HepG2 (cell line): ENCODE measurements around the gene RABGAP1. TPM values are rescaled to one million over a fixed set of nuclear protein-coding genes. Genes with fewer than 3 reads are reported as not detected.

ENCODE experiments used
- ATAC-seq: fragments of 200-7000 bp; cut with Tn5 transposase; 3 replicates; pipeline ENCODE4 v1.9.1; 2020; ENCODE audit warnings: mild to moderate bottlenecking, moderate library complexity
- BruUV-seq: library from RNA; stranded (reverse); fragments of 400-500 nt; replicated peaks from 2 replicates; lab custom pipeline; 2021; lab: Mats Ljungman, UMichigan
- CTCF ChIA-PET: fragments of 300-600 bp; formaldehyde crosslinking; extraction: SDS; loops from one replicate; lab custom pipeline; 2021; ENCODE audit warnings: low total read pairs, inconsistent platforms, low intra/inter-chr PET ratio; lab: Yijun Ruan, JAX
- POLR2A ChIA-PET: fragments of 350-600 bp; sonication (Branson Sonifier 250); formaldehyde crosslinking; loops from one replicate; lab custom pipeline; 2020; ENCODE audit warnings: antibody characterized with exemption, inconsistent platforms; lab: Yijun Ruan, JAX
- DNase-seq: peaks from one replicate; pipeline ENCODE4 v3.0.0-alpha.2; 2015; ENCODE audit warnings: low spot score
- FAIRE-seq: peaks from 3 replicates; lab custom pipeline; 2011; peaks lifted over from hg19 to GRCh38; lab: Jason Lieb, UNC
- H2AFZ ChIP-seq: one replicate; pipeline ENCODE4 v1.6.1; 2011; ENCODE audit warnings: low read length, inconsistent platforms
- H3K27ac ChIP-seq: fragments of 300-600 bp; 3 replicates; pipeline ENCODE4 v1.8.0; 2011; ENCODE audit warnings: mixed run types, mild to moderate bottlenecking, mixed read lengths, low read length, inconsistent platforms; ENCODE audit not compliant: insufficient read depth; ENCODE audit errors: extremely low read length
- H3K27me3 ChIP-seq, 2 experiments: fragments of 200-600 bp in 1 of 2; 2 replicates in 1 of 2; 3 replicates in 1 of 2; pipeline versions ENCODE4 v1.6.0 to v1.8.0; 2011; ENCODE audit warnings: low read length in 2 of 2, mild to moderate bottlenecking in 2 of 2, moderate library complexity in 2 of 2, inconsistent platforms in 1 of 2; ENCODE audit not compliant: insufficient read depth in 2 of 2, control insufficient read depth in 1 of 2
- H3K36me3 ChIP-seq, 2 experiments: fragments of 200-600 bp in 1 of 2; replicated peaks in 1 of 2; 2 replicates in 1 of 2; 3 replicates in 1 of 2; pipeline versions ENCODE4 v1.5.1 to v1.8.0; 2011; ENCODE audit warnings: low read length in 2 of 2, inconsistent platforms in 1 of 2; ENCODE audit not compliant: insufficient read depth in 2 of 2, control insufficient read depth in 1 of 2
- H3K4me1 ChIP-seq: 2 replicates; pipeline ENCODE4 v1.5.1; 2012; ENCODE audit warnings: low read length, inconsistent platforms; ENCODE audit not compliant: insufficient read depth
- H3K4me2 ChIP-seq: 2 replicates; pipeline ENCODE4 v1.6.0; 2011; ENCODE audit warnings: low read depth, low read length, inconsistent platforms
- H3K4me3 ChIP-seq, 3 experiments: fragments of 200-600 bp in 1 of 3; sonication (generic), shearing (Covaris generic) in 1 of 3; replicated peaks in 1 of 3; 2 replicates each; pipeline ENCODE4 v1.5.1; 2011 to 2016; ENCODE audit warnings: low read length in 3 of 3, inconsistent platforms in 2 of 3, low read depth in 2 of 3, mild to moderate bottlenecking in 2 of 3, control low read depth in 1 of 3, mixed read lengths in 1 of 3; ENCODE audit not compliant: insufficient read depth in 1 of 3
- H3K79me2 ChIP-seq: one replicate; pipeline ENCODE4 v1.6.1; 2011; ENCODE audit warnings: low read length, inconsistent platforms; ENCODE audit not compliant: insufficient read depth
- H3K9ac ChIP-seq: 2 replicates; pipeline ENCODE4 v1.6.0; 2011; ENCODE audit warnings: mild to moderate bottlenecking, low read depth, low read length, inconsistent platforms; ENCODE audit not compliant: insufficient read depth
- H3K9me3 ChIP-seq: 2 replicates; pipeline ENCODE4 v1.5.1; 2012; ENCODE audit warnings: mild to moderate bottlenecking, low read length
- H4K20me1 ChIP-seq: 2 replicates; pipeline ENCODE4 v1.6.0; 2011; ENCODE audit warnings: inconsistent platforms, mild to moderate bottlenecking, low read length, moderate library complexity; ENCODE audit not compliant: insufficient read depth
- ATF1 ChIP-seq: IDR thresholded peaks from 2 replicates; pipeline ENCODE4 v1.6.1; 2016; ENCODE audit warnings: mild to moderate bottlenecking, control low read depth
- CBFB ChIP-seq: sonication (generic); formaldehyde crosslinking; IDR thresholded peaks from 2 replicates; pipeline ENCODE4 v1.4.0; 2020; ENCODE audit warnings: missing genetic modification reagents
- CREB3 ChIP-seq: sonication (generic); formaldehyde crosslinking; IDR thresholded peaks from 2 replicates; pipeline ENCODE4 v1.5.0; 2020; ENCODE audit warnings: missing genetic modification reagents
- HHEX ChIP-seq: IDR thresholded peaks from 2 replicates; pipeline ENCODE4 v1.6.1; 2016; ENCODE audit warnings: control low read depth
- KDM5A ChIP-seq: fragments of 200-600 bp; sonication (generic); IDR thresholded peaks from 2 replicates; pipeline ENCODE4 v1.7.0; 2018; ENCODE audit warnings: antibody characterized with exemption, mild to moderate bottlenecking, low read length, borderline replicate concordance
- MED8 ChIP-seq: sonication (generic); formaldehyde crosslinking; IDR thresholded peaks from 2 replicates; pipeline ENCODE4 v1.8.1; 2023; ENCODE audit warnings: mild to moderate bottlenecking, missing genetic modification reagents; ENCODE audit not compliant: insufficient replicate concordance
- PAWR ChIP-seq: sonication (generic); formaldehyde crosslinking; IDR thresholded peaks from 2 replicates; pipeline ENCODE4 v1.4.0; 2020; ENCODE audit warnings: missing genetic modification reagents, mild to moderate bottlenecking, borderline replicate concordance
- ZBTB21 ChIP-seq: sonication (generic); formaldehyde crosslinking; IDR thresholded peaks from 2 replicates; pipeline ENCODE4 v1.4.0; 2020; ENCODE audit warnings: missing genetic modification reagents
- ZBTB33 ChIP-seq: sonication (generic); formaldehyde crosslinking; IDR thresholded peaks from 2 replicates; pipeline ENCODE4 v1.4.0; 2020; ENCODE audit warnings: missing genetic modification reagents
- ZKSCAN1 ChIP-seq: fragments of 150-350 bp; IDR thresholded peaks from 2 replicates; pipeline ENCODE4 v1.6.1; 2014; ENCODE audit warnings: low read length
- ZNF207 ChIP-seq: fragments of 450-650 bp; IDR thresholded peaks from 2 replicates; pipeline ENCODE4 v1.6.1; 2016; ENCODE audit warnings: antibody characterized with exemption, borderline replicate concordance
- ZNF740 ChIP-seq: sonication (generic); formaldehyde crosslinking; IDR thresholded peaks from 2 replicates; pipeline ENCODE4 v1.4.0; 2020; ENCODE audit warnings: missing genetic modification reagents
- WGBS: methylation state at CpG from one replicate; pipeline ENCODE4 v1.1.6; 2017; ENCODE audit warnings: low lambda C conversion rate; 5-methylcytosine and 5-hydroxymethylcytosine counted together
- in situ Hi-C: cut with HindIII; loops from 2 replicates; pipeline ENCODE4 v1.10.0; 2017; ENCODE audit warnings: low pct_unique_long_range_greater_than_20kb; ENCODE audit not compliant: extremely low pct_ligation_motif_present
- intact Hi-C: fragments of 100-400 bp; cut with micrococcal nuclease; formaldehyde crosslinking; loops from one replicate; pipeline ENCODE4 v1.10.0; 2022; ENCODE audit not compliant: unreplicated experiment
- polyA plus RNA-seq, 8 experiments: library from polyadenylated mRNA; depleted of rRNA in 3 of 8; stranded (reverse) in 7 of 8; unstranded in 1 of 8; fragments of >200 nt; fragmentation: Illumina TruSeq in 4 of 8; extraction: Trizol in 4 of 8; gene quantifications; 2 replicates each; pipeline versions ENCODE4 v1.2.1 to v1.2.3, GENCODE V29; 2011 to 2016; ENCODE audit warnings: low read depth in 4 of 8, missing spikeins in 1 of 8, mixed read lengths in 1 of 8; ENCODE audit not compliant: insufficient read depth in 1 of 8
- total RNA-seq, 5 experiments: library from RNA; depleted of rRNA; stranded (reverse); fragments of >200 nt; fragmentation: Illumina TruSeq; extraction: Trizol; gene quantifications; 2 replicates each; pipeline ENCODE4 v1.2.3, GENCODE V29; 2016; ENCODE audit warnings: low read depth in 1 of 5
- TF ChIP-seq, protein P1 (sequence below): sonication (generic); formaldehyde crosslinking; IDR thresholded peaks from 2 replicates; pipeline ENCODE4 v1.5.1; 2020; ENCODE audit warnings: missing genetic modification reagents, mild to moderate bottlenecking, borderline replicate concordance
- TF ChIP-seq, protein P2 (sequence below): fragments of 450-650 bp; IDR thresholded peaks from 2 replicates; pipeline ENCODE4 v1.6.1; 2016
- TF ChIP-seq, protein P3 (sequence below): sonication (generic); formaldehyde crosslinking; IDR thresholded peaks from 2 replicates; pipeline ENCODE4 v1.5.0; 2020; ENCODE audit warnings: mild to moderate bottlenecking, missing genetic modification reagents

Gene RABGAP1
- total and polyA plus RNA-seq, 2 of the 13 experiments (the other 11 are each of a cell fraction or from before 2014, with no cell fraction given), result 19.1 to 19.3 TPM

GRCh38 chr9:123109540-123110279 is 168.9 kb downstream of the RABGAP1 start (continued):
- no peak for TF ChIP-seq HHEX (CRISPR knock-in tag)
- TF ChIP-seq ZBTB33 (CRISPR knock-in tag), result peak; percentile 53
- TF ChIP-seq KDM5A, result no peak
- TF ChIP-seq, protein P1, sequence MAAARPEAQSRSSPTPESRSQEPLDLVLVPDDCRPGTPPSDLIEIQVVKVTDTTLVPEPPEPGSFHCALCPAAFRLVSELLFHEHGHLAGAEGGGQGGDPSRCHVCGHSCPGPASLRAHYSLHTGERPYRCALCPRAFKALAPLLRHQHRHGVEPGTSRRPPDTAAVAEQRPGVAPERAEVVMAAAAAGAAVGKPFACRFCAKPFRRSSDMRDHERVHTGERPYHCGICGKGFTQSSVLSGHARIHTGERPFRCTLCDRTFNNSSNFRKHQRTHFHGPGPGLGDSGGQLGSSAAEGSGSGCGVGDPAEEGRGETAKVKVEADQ, result no peak
- TF ChIP-seq PAWR (CRISPR knock-in tag), result no peak
- TF ChIP-seq, protein P2, sequence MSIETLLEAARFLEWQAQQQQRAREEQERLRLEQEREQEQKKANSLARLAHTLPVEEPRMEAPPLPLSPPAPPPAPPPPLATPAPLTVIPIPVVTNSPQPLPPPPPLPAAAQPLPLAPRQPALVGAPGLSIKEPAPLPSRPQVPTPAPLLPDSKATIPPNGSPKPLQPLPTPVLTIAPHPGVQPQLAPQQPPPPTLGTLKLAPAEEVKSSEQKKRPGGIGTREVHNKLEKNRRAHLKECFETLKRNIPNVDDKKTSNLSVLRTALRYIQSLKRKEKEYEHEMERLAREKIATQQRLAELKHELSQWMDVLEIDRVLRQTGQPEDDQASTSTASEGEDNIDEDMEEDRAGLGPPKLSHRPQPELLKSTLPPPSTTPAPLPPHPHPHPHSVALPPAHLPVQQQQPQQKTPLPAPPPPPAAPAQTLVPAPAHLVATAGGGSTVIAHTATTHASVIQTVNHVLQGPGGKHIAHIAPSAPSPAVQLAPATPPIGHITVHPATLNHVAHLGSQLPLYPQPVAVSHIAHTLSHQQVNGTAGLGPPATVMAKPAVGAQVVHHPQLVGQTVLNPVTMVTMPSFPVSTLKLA, result 0 out of 2 replicates have a peak, but pooled peaks have one; percentile 41
- TF ChIP-seq ATF1 (CRISPR knock-in tag), result no peak

GRCh38 chr9:123111427-123112014 is 170.7 kb downstream of the RABGAP1 start:
- in situ Hi-C loops (no loop called here), intact Hi-C loops (no loop called here)
- peaks cover 12 to 21% of the 10 kb centered on the region in 2 experiments; a peak in 3 of 5 replicates for H3K36me3 ChIP-seq
- no TSS peak for BruUV-seq
- no peaks in the 10 kb centered on the region for H3K9me3 ChIP-seq
- WGBS, result 88% methylated on average over 7 of the region's 8 CpGs
- H3K4me1 ChIP-seq, result peaks cover 29% of the 10 kb centered on the region
- POLR2A ChIA-PET, result no interaction called here
- no peak for DNase-seq
- no peak overlapping the region for H3K4me2 ChIP-seq
- H3K27ac ChIP-seq, result peak overlapping the region; percentile 5
- CTCF ChIA-PET, result no interaction called here
- TF ChIP-seq, protein P3, sequence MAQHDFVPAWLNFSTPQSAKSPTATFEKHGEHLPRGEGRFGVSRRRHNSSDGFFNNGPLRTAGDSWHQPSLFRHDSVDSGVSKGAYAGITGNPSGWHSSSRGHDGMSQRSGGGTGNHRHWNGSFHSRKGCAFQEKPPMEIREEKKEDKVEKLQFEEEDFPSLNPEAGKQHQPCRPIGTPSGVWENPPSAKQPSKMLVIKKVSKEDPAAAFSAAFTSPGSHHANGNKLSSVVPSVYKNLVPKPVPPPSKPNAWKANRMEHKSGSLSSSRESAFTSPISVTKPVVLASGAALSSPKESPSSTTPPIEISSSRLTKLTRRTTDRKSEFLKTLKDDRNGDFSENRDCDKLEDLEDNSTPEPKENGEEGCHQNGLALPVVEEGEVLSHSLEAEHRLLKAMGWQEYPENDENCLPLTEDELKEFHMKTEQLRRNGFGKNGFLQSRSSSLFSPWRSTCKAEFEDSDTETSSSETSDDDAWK, result no peak
- TF ChIP-seq ZKSCAN1 (no peak), ZNF207 (no peak), MED8 (CRISPR knock-in tag) (no peak), ZBTB21 (CRISPR knock-in tag) (no peak), ZNF740 (CRISPR knock-in tag) (no peak), CREB3 (CRISPR knock-in tag) (no peak), CBFB (CRISPR knock-in tag) (no peak)
- FAIRE-seq, result no peak
- H3K9ac ChIP-seq, result no peak overlapping the region
- no peaks in the 10 kb centered on the region for H4K20me1 ChIP-seq
- H3K27me3 ChIP-seq, result no peaks in the 10 kb centered on the region
- H3K79me2 ChIP-seq, result no peaks in the 10 kb centered on the region
- ATAC-seq, result no peak
- no peak overlapping the region for H2AFZ ChIP-seq
- no peak overlapping the region for H3K4me3 ChIP-seq
